Activated CD4-positive, alpha-beta T cell treated with anti-CD3 and anti-CD28 coated beads, Interleukin-2, Interleukin-4, amounts not matched to agents 100 ng/mL and 50 ng/mL, durations not matched to agents 16 hours and 8 hours (primary cell): Measurements from ENCODE around the gene FOXP3.
"Not testable (repeated sequence)": the region's sequence is repeated elsewhere in the genome, so short reads cannot be mapped to it uniquely, and the experiment has no call there.

Source experiments
- DNase-seq: peaks from one replicate; pipeline ENCODE4 v3.0.0-alpha.2; 2020; ENCODE audit warnings: low spot score

Gene FOXP3, protein sequence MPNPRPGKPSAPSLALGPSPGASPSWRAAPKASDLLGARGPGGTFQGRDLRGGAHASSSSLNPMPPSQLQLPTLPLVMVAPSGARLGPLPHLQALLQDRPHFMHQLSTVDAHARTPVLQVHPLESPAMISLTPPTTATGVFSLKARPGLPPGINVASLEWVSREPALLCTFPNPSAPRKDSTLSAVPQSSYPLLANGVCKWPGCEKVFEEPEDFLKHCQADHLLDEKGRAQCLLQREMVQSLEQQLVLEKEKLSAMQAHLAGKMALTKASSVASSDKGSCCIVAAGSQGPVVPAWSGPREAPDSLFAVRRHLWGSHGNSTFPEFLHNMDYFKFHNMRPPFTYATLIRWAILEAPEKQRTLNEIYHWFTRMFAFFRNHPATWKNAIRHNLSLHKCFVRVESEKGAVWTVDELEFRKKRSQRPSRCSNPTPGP

DNA sequence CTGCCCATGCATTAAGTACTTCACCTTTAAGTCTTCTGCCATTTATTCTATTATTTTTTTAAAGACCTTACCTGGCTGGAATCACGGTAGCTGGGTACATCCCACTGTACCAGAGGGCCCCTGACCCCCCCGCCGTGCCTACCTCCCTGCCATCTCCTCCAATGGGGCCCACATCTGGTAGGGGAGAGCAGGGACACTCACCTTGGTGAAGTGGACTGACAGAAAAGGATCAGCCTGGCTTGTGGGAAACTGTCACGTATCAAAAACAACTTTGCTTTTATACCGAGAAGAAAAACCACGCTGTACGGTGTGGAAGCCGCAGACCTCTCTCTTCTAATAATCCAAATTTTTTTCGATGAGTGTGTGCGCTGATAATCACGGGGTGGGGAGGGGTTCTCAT is at the start of gene FOXP3:
TSS of gene FOXP3 (minus strand) at position 251 of the 400 bp plus-strand sequence. CDS start 6,205 bp downstream, outside the sequence.
- DNase-seq, result no peak

DNA sequence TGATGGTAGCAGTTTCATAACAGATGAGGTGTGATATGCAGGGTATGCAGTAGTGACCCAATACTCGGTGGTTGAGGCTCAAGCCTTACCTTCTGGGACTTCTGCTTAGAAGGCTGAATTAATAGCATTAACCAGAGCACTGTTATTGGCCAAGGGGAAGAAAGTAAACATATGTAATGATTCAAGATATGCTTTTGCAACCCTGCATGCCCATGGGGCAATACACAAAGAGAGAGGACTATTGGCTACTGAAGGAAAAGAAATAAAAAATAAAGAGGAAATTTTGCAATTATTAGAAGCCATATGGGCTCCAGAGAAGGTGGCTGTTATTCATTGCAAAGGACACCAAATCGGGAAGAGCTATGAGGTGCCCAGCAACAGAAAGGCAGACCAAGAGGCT is 47.7 kb upstream of the FOXP3 start:
- no peak for DNase-seq

DNA sequence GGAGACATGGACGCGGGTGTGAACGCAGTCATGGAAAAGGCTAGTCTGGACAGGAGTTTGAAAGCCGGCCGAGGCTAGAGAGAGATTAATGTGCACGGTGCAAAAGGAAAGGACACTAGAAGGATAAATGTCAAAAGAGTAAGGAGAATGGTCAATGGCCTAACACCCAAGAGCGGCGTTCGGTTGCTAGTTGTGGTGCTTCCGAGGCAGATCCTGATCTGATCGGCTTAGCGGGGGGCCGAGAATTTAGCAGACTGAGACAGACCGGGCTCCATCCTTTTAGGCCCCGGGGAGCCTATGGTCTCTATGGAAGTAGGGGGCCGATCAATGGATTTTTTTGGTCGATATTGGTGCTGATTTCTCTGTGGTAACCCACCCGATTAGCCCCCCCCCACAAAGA is 45.9 kb upstream of the FOXP3 start:
- DNase-seq, result no peak

DNA sequence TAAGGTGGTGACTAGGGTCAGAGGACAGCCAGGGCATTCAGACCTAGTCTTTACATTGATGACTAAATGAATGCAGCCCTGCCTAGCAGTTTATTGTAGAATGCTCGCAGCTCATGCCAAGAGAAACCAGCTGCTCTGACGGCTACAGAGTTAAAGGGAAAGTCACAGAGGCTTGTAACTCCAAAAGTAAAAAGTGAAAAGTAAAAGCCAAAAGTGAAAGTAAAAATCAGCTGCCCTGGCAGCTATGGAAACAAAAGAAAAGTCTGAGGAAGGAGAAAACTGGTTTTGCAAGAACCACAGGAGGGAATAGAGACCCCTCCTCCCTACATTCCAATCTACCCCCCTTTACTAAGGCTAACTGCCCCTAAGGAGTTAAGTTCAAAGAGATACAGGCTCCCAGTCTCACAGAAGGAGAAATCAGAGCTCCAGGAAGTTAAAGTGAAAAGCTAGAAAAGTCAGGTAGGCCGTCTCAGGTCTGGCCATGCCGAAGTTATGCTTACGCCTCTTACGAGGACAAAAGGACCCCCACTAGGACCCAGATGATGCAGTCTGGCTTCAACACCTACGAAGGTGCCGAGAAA is 45.0 kb upstream of the FOXP3 start:
- DNase-seq, result peak; percentile 12

DNA sequence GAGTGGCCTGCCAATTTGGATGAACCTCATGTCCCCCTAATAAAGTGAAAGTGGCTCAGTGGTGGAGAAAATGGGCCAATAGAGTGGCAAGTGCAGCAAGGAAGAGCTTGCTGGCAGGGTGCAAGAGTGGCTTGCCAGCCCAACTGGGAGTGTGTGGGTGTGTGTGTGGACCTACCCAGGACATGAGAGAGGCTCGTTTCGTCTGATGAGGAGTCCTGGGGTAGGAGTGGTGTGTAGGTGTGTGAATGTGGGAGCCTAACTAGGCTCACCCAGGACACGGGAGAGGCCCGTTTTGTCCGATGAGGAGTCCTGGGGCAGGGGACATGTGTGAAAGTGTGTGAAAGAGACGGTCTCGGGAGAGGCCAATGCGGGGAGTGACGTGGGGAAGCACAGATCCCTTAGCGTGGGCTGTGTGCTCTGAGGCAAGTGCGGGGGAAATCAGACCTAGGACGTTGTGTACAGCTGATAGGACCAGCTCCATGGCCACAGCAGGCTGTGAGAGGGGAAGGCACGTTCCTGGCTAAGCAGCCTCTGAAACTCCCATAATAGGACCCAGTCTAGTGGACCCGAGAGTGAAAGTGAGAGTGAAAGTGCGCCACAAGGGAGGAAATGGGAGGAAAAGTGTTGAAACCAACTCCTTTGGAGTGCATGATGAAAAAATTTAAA is 44.2 kb upstream of the FOXP3 start:
- peak; percentile 15 for DNase-seq

DNA sequence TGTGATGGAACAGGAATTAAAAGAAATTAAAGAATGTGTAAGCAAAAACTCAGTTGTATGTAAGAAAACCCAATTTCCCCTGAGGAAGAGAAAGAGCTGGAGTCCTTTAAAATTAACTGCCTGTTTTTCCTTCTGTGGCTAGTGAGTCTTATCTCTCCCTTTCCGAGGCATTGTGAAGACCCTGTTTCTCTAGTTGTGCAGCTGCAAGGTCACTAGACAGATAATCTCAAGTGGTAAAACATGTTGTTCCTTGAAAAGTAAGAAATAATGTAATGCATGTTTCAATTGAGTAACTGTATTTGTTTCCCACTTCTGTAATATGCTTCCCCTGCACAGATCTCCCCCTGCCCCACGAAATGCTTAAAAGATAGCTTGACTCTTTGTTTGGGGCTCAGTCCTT is 43.3 kb upstream of the FOXP3 start:
- not testable (repeated sequence) for DNase-seq

DNA sequence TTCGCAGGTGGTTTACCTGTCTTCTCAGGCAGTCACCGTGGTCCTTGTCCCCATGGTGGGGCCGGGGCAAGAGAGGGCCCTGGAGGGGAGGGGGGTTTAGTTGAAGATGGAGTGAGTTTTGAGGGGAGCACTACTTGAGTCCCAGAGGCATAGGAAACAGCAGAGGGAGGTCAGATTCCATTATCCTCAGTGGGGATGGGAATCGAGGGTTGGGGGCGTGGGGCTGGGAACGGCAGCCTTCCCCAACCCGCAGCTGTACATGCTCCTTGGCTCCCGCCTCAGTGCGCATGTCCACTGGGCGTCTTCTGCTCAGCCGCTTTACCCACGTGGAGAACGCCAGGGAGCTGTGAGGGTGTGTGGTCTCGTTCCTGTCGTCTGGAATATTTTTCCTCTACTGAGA is 38.8 kb upstream of the FOXP3 start, which contains the start of gene GAGE10:
TSS of gene GAGE10 (plus strand) at position 301 of the 400 bp plus-strand sequence. CDS start 1,214 bp downstream, outside the sequence.
- no peak for DNase-seq

DNA sequence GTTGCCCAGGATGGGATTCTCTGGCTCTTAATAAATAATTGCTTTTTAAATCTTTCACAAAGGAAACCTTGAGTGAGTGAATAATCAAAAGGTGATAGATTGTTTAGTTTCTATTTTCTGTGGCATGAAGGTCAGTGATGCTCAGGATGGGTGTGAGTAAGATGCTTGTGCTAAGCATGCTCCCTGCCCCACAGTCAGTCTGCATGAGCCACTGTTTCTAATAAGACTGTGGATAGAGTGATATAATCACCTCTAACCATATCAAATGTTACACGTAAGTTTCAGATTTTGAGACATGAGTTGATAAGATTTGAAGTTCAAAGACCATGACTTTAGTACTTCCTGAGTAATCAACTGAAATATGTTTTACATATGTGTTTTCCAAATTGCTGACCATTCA is 36.2 kb upstream of the FOXP3 start:
- no peak for DNase-seq

DNA sequence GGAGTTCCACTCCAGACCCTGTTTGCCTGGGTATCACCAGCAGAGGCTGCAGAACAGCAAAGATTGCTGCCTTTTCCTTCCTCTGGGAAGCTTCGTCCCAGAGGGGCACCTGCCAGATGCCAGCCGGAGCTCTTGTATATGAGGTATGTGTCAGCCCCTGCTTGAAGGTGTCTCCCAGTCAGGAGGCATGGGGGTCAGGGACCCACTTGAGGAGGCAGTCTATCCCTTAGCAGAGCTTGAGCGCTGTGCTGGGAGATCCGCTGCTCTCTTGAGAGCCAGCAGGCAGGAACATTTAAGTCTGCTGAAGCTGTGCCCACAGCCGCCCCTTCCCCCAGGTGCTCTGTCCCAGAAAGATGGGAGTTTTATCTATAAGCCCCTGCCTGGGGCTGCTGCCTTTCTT is 34.8 kb upstream of the FOXP3 start:
- DNase-seq, result not testable (repeated sequence)

DNA sequence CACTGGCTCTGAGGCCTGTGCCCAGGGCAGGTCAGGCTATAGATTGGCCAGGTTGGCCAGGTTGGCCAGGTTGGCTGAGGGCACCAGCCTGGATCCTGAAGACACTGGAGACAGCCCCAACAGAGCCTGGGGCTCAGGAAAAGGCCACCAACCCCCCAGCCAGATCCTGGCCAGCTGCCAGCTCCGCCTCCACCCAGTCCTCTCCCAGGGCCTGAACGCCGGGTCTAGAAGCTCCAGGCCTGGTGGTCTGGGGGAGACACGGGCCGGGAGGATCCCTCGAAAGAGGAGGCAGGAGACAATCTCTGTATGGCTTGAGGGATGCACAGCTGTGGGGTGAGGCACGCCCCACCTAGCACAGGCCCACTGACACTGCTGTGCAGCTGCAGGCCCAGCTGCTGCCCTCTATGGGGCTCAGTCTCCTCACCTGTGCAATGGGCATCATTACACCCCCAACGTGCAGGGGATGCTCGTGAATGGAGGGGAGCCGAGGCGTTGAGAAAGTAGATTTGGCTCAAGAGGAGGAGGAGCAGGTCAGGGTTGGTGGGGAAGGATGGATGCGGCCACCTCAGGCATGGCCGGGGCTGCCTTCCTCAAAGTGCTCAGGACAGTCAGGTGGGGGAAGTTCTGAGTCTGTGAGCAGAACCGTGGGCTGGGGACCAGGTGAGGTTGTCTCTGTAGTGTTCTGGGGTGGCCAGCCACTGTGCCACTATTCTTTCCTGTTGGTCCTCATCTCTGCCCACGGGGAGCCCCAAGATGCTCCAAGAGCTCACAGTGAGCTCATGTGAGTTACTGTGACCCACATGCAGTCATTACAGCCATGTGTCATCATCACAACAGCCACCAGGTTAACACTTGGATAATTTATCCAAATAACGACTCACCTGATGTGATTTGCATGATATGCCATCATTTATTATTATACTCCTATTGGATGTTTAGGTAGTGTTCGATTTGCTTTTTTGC is 28.2 kb upstream of the FOXP3 start:
- DNase-seq, result no peak

DNA sequence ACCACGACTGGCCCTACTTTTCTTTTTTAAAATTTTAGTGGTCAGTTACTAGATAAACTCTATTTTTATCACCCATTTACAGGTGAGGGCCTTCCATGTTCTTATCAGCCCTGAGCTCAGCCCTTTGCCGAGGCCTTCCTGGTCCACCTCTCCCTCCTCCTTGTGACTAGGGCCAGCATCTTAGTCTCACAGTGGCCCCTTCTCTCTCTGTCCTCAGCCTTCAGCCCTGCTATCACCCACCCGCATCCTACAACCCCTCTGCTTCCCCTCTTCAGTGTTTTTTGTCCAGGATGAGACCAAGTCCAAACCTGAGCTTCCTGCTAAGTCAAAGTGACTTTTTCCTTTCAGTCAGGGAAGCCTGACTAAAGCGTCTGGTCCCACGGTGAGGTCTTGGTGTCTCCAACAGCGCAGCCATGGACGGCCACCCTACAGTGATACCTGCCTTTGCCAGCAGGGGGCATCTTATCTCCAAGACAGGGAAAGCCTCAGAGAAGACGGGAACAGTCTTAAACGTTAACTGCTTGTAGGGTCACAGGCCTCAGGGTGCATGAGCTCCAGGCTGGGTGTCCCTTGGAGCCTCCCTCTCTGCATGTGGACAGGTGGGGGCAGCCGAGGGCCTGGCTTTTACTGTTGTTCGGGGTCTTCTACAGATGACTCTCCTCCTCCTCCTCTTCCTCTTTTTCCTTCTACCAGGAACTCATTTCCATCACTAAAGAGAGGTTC is 27.3 kb upstream of the FOXP3 start:
- DNase-seq, result peak; percentile 70

DNA sequence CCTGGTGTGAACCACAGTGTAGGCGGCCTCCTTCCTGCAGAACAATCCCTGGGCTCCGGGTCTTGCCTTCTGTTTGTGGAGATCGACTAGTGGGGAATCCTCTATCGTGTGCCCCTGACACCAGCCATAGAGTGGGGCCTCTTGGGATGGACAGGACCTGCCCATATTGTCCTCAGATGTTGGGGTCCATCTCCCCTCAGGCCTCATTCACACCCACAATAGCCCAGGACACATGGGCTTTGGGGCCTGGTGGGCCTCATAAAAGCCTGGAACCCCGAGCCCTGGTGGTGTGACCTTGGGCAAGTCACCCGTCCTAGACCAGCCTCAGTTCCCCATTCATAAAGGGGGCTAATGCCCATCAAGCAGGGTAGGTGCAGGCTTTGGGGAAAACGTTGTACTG is 25.7 kb upstream of the FOXP3 start:
- DNase-seq, result no peak

DNA sequence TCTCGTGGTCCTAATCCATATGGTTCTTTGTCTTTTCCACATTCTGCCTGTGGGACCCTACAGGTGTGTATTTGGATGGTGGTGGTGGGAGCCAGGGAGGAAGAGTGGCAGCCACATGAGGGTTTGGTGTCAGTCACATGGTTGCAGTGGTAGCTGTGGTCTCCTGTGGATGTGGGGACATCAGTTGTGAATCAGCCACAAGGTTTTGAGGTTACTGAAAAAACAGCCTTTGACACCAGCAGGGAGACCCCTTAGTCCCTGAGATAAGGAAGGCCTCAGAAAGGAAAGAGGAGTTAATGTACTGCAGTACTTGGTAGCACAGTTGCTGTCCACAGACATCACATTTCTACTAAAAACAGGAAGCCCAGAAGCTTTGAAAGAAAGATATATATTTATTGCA is 23.2 kb upstream of the FOXP3 start:
- no peak for DNase-seq

DNA sequence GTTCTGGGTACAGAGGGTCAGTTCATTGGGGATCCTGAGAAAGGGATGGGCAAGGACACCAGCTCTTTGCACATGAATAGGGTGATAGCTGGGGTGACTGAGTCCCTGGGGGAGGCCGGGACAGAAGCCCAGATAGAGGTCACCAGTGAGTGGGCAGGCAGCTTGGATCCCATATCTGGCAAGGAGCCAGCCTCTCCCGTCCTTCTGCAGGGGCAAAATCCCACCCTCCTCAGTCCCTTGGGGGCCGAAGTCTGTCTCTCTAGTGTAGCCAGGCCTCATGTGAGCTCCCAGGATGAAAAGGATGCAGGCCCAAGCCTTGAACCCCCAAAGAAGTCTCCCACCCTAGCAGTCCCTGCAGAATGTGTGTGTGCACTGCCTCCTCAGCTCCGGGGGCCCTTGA is 22.1 kb upstream of the FOXP3 start:
- DNase-seq, result no peak

DNA sequence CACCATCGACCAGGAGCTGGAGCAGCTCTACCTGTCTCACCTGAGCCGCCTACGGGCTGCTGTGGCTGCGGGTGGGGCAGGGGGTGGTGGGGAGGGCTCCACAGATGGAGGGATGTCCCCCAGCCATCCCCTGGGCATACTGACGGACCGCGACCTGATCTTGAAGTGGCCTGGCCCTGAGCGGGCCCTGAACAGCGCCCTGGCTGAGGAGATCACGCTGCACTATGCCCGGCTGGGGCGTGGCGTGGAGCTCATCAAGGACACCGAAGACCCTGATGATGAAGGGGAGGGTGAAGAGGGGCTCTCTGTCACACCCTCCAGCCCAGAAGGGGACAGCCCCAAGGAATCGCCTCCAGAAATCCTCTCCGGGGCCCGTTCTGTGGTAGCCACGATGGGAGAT is 21.6 kb upstream of the FOXP3 start:
- no peak for DNase-seq

DNA sequence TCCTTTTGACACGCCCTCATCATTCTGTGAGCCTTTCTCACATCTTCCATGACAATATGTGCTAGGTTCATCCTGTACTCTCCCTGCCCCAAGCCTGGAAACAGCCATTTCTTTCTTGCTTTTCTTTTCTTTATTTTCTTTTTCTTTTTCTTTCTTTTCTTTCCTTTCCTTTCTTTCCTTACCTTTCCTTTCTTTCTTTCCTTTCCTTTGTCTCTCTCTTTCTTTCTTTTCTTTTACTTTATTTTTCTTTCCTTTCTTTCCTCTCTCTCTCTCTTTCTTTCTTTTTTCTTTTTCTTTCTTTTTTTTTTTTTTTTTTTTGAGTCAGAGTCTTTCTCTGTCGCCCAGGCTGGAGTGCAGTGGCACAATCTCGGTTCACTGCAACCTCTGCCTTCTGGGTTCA is 19.7 kb upstream of the FOXP3 start:
- no peak for DNase-seq

DNA sequence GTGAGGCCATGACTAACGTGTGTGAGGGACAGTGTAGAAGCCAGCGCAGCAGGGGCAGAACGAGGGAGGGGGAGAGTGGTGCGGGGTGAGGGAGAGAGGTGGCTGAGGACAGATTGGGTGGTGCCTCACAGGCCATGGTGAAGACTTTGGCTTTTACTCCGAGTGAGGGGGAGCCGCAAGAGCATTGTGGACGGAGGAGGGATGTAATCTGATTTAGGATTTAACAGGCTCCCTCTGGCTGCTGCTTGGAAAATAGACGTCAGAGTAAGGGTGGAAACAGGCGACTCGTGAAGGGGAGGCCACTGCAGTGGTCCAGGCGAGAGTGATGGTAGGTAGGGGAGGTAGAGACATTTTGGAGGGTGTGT is 18.1 kb upstream of the FOXP3 start:
- DNase-seq, result no peak

DNA sequence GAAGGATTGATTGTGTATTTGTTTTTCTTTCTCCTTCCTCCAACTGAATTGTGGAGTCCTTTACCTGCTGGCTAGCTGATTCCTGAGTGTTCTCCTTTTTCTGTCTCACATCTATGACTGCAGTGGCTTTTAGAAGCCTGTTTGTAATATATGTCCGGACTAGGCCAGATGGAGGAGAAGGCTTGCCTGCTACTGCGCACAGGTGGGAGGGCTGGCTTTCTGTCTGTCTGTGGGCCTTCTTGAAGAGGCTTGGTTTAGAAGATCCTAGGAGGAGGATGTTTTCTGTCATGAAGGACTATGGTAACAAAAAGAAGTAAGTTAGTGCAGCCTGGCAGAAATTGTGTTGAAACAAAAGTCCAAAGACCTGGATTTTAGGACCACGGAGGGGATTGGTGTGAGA is 13.6 kb upstream of the FOXP3 start:
- no peak for DNase-seq

DNA sequence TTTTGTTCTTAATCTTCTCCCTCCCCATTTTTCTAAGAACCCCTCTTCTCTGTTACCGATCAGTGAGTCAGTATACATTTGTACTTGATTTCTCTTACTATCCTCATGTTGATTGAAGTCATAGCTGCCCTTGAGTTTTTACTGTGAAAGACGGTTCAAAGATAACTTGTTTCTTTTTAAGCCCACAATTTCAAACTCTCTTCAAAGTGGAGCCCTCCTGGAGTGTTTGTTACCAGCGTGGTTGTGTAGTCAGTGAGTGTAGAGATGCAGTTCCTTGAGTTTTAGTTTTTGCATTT is 13.0 kb upstream of the FOXP3 start:
- DNase-seq, result peak; percentile 31

DNA sequence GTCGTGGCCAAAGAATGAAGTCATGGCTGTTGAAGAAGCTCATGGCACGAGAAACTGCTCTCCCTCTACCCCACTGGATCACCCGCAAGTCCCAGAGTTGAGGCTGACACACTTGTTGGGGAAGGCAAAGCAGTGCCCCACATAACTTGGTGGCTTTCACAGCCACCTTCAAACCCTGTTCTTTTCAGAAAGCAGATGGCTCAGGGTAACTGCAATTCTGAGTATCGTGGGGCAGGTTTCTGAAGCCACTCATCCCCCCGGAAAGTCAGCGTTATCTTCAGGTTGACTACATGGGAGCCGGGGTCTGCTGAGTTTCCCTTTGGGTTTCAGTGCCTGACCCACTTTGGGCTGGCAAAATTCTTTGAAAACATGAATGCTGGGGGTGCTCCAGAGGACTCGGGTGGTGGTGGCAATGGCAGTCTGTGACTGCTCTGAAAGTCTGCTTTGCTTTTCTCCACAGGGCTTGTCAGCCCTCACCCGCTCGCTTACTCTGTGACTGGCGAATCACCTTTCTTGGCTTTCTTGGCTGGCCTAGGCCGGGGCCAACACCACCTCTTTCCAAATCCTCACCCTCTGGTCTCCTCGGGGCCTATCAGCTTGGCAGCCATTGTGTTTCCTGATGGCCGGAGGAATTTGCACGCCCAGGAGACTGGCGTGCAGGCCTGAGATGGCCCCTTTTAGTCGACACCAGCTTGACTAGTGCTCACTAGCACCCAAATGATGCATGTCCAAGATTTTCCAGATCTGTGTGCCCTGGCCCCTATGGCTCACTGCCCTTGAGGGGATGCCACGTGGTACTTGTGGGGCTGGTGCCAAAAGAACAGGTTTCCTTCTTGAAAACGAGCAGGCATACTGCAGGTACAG is 12.4 kb upstream of the FOXP3 start:
- peak; percentile 15 for DNase-seq

DNA sequence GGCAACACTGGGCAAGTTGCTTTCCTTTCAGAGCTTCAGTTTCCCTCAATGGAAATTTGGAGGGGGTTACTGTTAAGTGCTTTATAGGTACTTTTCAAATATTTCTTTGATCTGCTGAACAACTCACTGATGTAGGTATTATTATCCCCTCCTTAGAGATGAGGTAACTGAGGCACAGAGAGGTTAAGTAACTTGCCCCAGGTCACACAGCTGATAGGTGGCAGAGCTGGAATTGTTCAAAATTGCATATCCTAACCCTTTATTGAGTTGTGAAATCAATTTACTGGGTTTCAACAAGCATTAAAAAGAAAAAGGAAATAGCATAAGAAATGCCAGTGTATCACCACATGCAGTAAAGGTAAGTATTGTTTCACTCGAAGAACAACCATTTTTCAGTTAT is 11.7 kb upstream of the FOXP3 start:
- no peak for DNase-seq
